ENCODE measurements around the gene GNG7.

The GNG7 gene

DNA sequence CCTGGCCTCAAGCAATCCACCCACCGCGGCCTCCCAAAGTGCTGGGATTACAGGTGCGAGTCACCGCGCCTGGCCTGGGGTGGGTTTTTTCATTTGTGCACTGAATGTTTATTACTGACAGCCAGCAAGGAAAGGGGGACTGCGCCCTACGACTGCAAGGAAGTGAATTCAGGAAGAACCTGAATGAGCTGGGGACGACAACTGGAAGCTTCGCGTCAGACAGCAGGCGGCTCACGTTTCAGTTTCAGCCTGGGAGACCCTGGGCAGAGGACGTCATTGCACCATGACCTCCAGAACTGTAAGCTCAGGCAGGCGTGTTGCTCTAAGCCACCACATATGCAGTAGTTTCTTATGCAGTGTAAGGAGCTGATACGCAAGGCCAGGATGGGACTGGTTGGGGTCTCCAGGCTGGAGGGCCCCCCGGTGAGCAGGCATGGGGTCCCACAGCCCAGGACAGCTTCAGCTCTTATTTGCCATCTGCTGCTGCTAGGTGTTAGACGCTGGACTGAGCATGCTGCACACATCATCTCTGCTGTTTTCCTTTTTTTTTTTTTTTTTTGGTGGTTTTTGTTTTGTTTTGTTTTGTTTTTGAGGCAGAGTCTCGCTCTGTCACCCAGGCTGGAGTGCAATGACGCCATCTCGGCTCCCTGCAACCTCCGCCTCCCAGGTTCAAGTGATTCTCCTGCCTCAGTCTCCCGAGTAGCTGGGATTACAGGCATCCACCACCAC lies 160.0 kb downstream of the GNG7 start:
- Histone ChIP-seq H2AFZ (ENCODE audit: low read length) (no peak overlapping the region), H3K9me2 (replicated peaks; ENCODE audit: low read depth, low read length) (no peaks in the 10 kb centered on the region), H3F3A (ENCODE audit: low read depth) (peaks cover 2% of the 10 kb centered on the region; the same call in 1 of the 2 replicates), H3K4me2 (ENCODE audit: low read depth, low read length, poor library complexity, severe bottlenecking) (no peak overlapping the region), H3K9ac (ENCODE audit: low read depth, low read length, poor library complexity, severe bottlenecking) (no peak overlapping the region), H3K4me1 (ENCODE audit: insufficient read depth, low read length, poor library complexity, severe bottlenecking) (peaks cover 20% of the 10 kb centered on the region), H3K4me3 (ENCODE audit: low read length, poor library complexity, severe bottlenecking) (no peak overlapping the region), H3K9me3 (ENCODE audit: insufficient read depth, low read depth, low read length) (no peaks in the 10 kb centered on the region), H3K27me3 (ENCODE audit: insufficient read depth, low read length, poor library complexity, severe bottlenecking) (no peaks in the 10 kb centered on the region), H4K20me1 (ENCODE audit: insufficient read depth, low read length, poor library complexity, severe bottlenecking) (no peaks in the 10 kb centered on the region), H3K79me2 (ENCODE audit: insufficient read depth, low read length) (no peaks in the 10 kb centered on the region), H3K36me3 (ENCODE audit: insufficient read depth, low read length) (no peaks in the 10 kb centered on the region)
- no peak for TF ChIP-seq EZH2phosphoT487 (IDR thresholded peaks at IDR 0.05; ENCODE audit: borderline replicate concordance)
- TF ChIP-seq, protein P1, sequence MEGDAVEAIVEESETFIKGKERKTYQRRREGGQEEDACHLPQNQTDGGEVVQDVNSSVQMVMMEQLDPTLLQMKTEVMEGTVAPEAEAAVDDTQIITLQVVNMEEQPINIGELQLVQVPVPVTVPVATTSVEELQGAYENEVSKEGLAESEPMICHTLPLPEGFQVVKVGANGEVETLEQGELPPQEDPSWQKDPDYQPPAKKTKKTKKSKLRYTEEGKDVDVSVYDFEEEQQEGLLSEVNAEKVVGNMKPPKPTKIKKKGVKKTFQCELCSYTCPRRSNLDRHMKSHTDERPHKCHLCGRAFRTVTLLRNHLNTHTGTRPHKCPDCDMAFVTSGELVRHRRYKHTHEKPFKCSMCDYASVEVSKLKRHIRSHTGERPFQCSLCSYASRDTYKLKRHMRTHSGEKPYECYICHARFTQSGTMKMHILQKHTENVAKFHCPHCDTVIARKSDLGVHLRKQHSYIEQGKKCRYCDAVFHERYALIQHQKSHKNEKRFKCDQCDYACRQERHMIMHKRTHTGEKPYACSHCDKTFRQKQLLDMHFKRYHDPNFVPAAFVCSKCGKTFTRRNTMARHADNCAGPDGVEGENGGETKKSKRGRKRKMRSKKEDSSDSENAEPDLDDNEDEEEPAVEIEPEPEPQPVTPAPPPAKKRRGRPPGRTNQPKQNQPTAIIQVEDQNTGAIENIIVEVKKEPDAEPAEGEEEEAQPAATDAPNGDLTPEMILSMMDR (conservative IDR thresholded peaks at IDR 0.05; ENCODE audit: low read length) = no peak

GRCh38 chr19:2540646-2541454 lies 161.6 kb downstream of the GNG7 start:
- TF ChIP-seq, protein P1 (conservative IDR thresholded peaks at IDR 0.05; ENCODE audit: low read length) = no peak
- TF ChIP-seq EZH2phosphoT487 (IDR thresholded peaks at IDR 0.05; ENCODE audit: borderline replicate concordance) = no peak
- no peak overlapping the region for H2AFZ ChIP-seq (ENCODE audit: low read length)
- H3K9me2 ChIP-seq (replicated peaks; ENCODE audit: low read depth, low read length) = no peaks in the 10 kb centered on the region
- no peaks in the 10 kb centered on the region for H3K79me2 ChIP-seq (ENCODE audit: insufficient read depth, low read length)
- H3F3A ChIP-seq (ENCODE audit: low read depth) = peaks cover 2% of the 10 kb centered on the region; the same call in 1 of the 2 replicates
- H3K4me3 ChIP-seq (ENCODE audit: low read length, poor library complexity, severe bottlenecking) = no peak overlapping the region
- H3K36me3 ChIP-seq (ENCODE audit: insufficient read depth, low read length) = no peaks in the 10 kb centered on the region
- no peak overlapping the region for H3K9ac ChIP-seq (ENCODE audit: low read depth, low read length, poor library complexity, severe bottlenecking)
- H3K9me3 ChIP-seq (ENCODE audit: insufficient read depth, low read depth, low read length) = no peaks in the 10 kb centered on the region
- no peak overlapping the region for H3K4me2 ChIP-seq (ENCODE audit: low read depth, low read length, poor library complexity, severe bottlenecking)
- no peaks in the 10 kb centered on the region for H4K20me1 ChIP-seq (ENCODE audit: insufficient read depth, low read length, poor library complexity, severe bottlenecking)
- no peaks in the 10 kb centered on the region for H3K27me3 ChIP-seq (ENCODE audit: insufficient read depth, low read length, poor library complexity, severe bottlenecking)
- H3K4me1 ChIP-seq (ENCODE audit: insufficient read depth, low read length, poor library complexity, severe bottlenecking) = peaks cover 20% of the 10 kb centered on the region

DNA sequence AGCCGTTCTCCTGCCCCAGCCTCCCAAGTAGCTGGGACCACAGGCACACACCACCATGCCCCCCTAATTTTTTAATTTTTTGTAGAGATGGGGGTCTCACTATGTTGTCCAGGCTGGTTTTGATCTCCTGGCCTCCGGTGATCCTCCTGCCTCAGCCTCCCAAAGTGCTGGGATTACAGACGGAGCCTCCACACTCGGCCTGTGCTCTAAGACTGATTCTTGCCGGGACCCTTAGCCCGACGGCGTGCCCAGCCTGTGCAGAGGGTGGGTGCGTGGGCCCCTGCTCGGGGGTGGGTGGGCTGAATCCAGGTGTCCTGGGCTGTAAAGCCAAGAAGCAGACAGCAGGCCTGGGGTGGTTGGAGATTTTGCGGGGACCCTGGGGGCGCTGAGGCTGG lies 162.2 kb downstream of the GNG7 start:
- Histone ChIP-seq H3K9me3 (ENCODE audit: insufficient read depth, low read depth, low read length) (no peaks in the 10 kb centered on the region), H3K79me2 (ENCODE audit: insufficient read depth, low read length) (no peaks in the 10 kb centered on the region), H2AFZ (ENCODE audit: low read length) (no peak overlapping the region), H3K4me1 (ENCODE audit: insufficient read depth, low read length, poor library complexity, severe bottlenecking) (peaks cover 20% of the 10 kb centered on the region), H3K9me2 (replicated peaks; ENCODE audit: low read depth, low read length) (no peaks in the 10 kb centered on the region), H3K9ac (ENCODE audit: low read depth, low read length, poor library complexity, severe bottlenecking) (no peak overlapping the region), H3K4me3 (ENCODE audit: low read length, poor library complexity, severe bottlenecking) (no peak overlapping the region), H3K36me3 (ENCODE audit: insufficient read depth, low read length) (no peaks in the 10 kb centered on the region), H3K4me2 (ENCODE audit: low read depth, low read length, poor library complexity, severe bottlenecking) (no peak overlapping the region), H3F3A (ENCODE audit: low read depth) (peaks cover 2% of the 10 kb centered on the region; the same call in 1 of the 2 replicates), H3K27me3 (ENCODE audit: insufficient read depth, low read length, poor library complexity, severe bottlenecking) (no peaks in the 10 kb centered on the region), H4K20me1 (ENCODE audit: insufficient read depth, low read length, poor library complexity, severe bottlenecking) (no peaks in the 10 kb centered on the region)
- no peak for TF ChIP-seq EZH2phosphoT487 (IDR thresholded peaks at IDR 0.05; ENCODE audit: borderline replicate concordance)
- TF ChIP-seq, protein P1 (conservative IDR thresholded peaks at IDR 0.05; ENCODE audit: low read length) = no peak
